ENCODE measurements around the gene TTLL9.

- TF ChIP-seq CTCF (IDR thresholded peaks at IDR 0.05) (no peak), EP300 (IDR thresholded peaks at IDR 0.05) (no peak)
Observed at GRCh38 chr20:31924561-31924960, 54.1 kb downstream of the TTLL9 start.
